WTC11 (cell line): ENCODE data around the gene LPP. TPM values are rescaled to one million over a fixed set of nuclear protein-coding genes. Genes with fewer than 3 reads are reported as not detected.

Experiments
- ATAC-seq: fragments of 200-7000 bp; cut with Tn5 transposase; 2 replicates; pipeline ENCODE4 v1.10.0; 2021; ENCODE audit warnings: mild to moderate bottlenecking, moderate library complexity
- CTCF ChIA-PET: fragments of 300-600 bp; sonication (Branson Sonifier 250); formaldehyde crosslinking; loops from one replicate; lab custom pipeline; 2021; ENCODE audit warnings: antibody characterized with exemption; lab: Charles Lee
- POLR2A ChIA-PET: fragments of 350-600 bp; sonication (Branson Sonifier 250); formaldehyde crosslinking; loops from one replicate; lab custom pipeline; 2021; ENCODE audit warnings: antibody characterized with exemption; lab: Charles Lee
- DNase-seq: peaks from one replicate; pipeline ENCODE4 v3.0.0; 2021; ENCODE audit warnings: low spot score
- H3K27ac Mint-ChIP-seq: 2 replicates; pipeline ENCODE4 v1.8.0; 2021; ENCODE audit warnings: mixed read lengths
- H3K27me3 Mint-ChIP-seq: 2 replicates; pipeline ENCODE4 v1.8.0; 2021; ENCODE audit warnings: low read depth, mild to moderate bottlenecking, moderate library complexity, mixed read lengths
- H3K36me3 Mint-ChIP-seq: 2 replicates; pipeline ENCODE4 v1.8.0; 2021; ENCODE audit warnings: mixed read lengths
- H3K4me1 Mint-ChIP-seq: 2 replicates; pipeline ENCODE4 v1.8.0; 2022; ENCODE audit warnings: mixed read lengths
- H3K4me3 Mint-ChIP-seq: 2 replicates; pipeline ENCODE4 v1.8.0; 2021; ENCODE audit warnings: mild to moderate bottlenecking, moderate library complexity, mixed read lengths
- H3K9me3 Mint-ChIP-seq: 2 replicates; pipeline ENCODE4 v1.8.0; 2021; ENCODE audit warnings: mixed read lengths
- ATF2 ChIP-seq: sonication (generic); formaldehyde crosslinking; IDR thresholded peaks from 2 replicates; pipeline ENCODE4 v1.8.1; 2022; ENCODE audit warnings: low read depth, missing genetic modification reagents, borderline replicate concordance
- CBFB ChIP-seq: sonication (generic); formaldehyde crosslinking; IDR thresholded peaks from 2 replicates; pipeline ENCODE4 v1.8.1; 2022; ENCODE audit warnings: mild to moderate bottlenecking, low read depth, missing genetic modification reagents
- CTCF ChIP-seq: fragments of 200-600 bp; IDR thresholded peaks from 2 replicates; pipeline ENCODE4 v1.8.0; 2022; ENCODE audit warnings: antibody characterized with exemption
- ERG ChIP-seq: fragments of 250-450 bp; sonication (Bioruptor Pico); IDR thresholded peaks from 2 replicates; pipeline ENCODE4 v1.8.0; 2021; ENCODE audit warnings: mild to moderate bottlenecking
- ETV6 ChIP-seq: sonication (generic); formaldehyde crosslinking; IDR thresholded peaks from 2 replicates; pipeline ENCODE4 v1.8.1; 2022; ENCODE audit warnings: mild to moderate bottlenecking, missing genetic modification reagents
- GABPB1 ChIP-seq: sonication (generic); formaldehyde crosslinking; IDR thresholded peaks from 2 replicates; pipeline ENCODE4 v1.8.1; 2023; ENCODE audit warnings: mild to moderate bottlenecking, missing genetic modification reagents
- HMGA2 ChIP-seq: fragments of 250-450 bp; sonication (Bioruptor Pico); IDR thresholded peaks from 2 replicates; pipeline ENCODE4 v1.4.0; 2021; ENCODE audit warnings: mild to moderate bottlenecking, moderate library complexity
- MXD4 ChIP-seq: fragments of 250-450 bp; sonication (Bioruptor Pico); IDR thresholded peaks from 2 replicates; pipeline ENCODE4 v1.8.0; 2021; ENCODE audit warnings: mild to moderate bottlenecking, moderate library complexity, borderline replicate concordance
- NFE2L1 ChIP-seq: sonication (generic); formaldehyde crosslinking; IDR thresholded peaks from 2 replicates; pipeline ENCODE4 v1.8.1; 2023; ENCODE audit warnings: missing genetic modification reagents
- NFYB ChIP-seq: sonication (generic); formaldehyde crosslinking; conservative IDR thresholded peaks from 2 replicates; pipeline ENCODE4 v1.8.0; 2022; ENCODE audit warnings: low read depth, missing genetic modification reagents
- NR2C2 ChIP-seq: sonication (generic); formaldehyde crosslinking; IDR thresholded peaks from 2 replicates; pipeline ENCODE4 v1.8.0; 2022; ENCODE audit warnings: mild to moderate bottlenecking, missing genetic modification reagents
- PRRX2 ChIP-seq: fragments of 250-450 bp; sonication (Bioruptor Pico); IDR thresholded peaks from 2 replicates; pipeline ENCODE4 v1.8.0; 2021; ENCODE audit warnings: mild to moderate bottlenecking
- RELA ChIP-seq: sonication (generic); formaldehyde crosslinking; IDR thresholded peaks from 2 replicates; pipeline ENCODE4 v1.8.1; 2022; ENCODE audit warnings: missing genetic modification reagents, mild to moderate bottlenecking, borderline replicate concordance
- SMAD3 ChIP-seq: sonication (generic); formaldehyde crosslinking; IDR thresholded peaks from 2 replicates; pipeline ENCODE4 v1.8.0; 2022; ENCODE audit warnings: missing genetic modification reagents, mild to moderate bottlenecking, borderline replicate concordance
- SMAD4 ChIP-seq: sonication (generic); formaldehyde crosslinking; IDR thresholded peaks from 2 replicates; pipeline ENCODE4 v1.8.0; 2022; ENCODE audit warnings: mild to moderate bottlenecking, missing genetic modification reagents
- SP1 ChIP-seq: sonication (generic); formaldehyde crosslinking; conservative IDR thresholded peaks from 2 replicates; pipeline ENCODE4 v1.8.1; 2022; ENCODE audit warnings: missing genetic modification reagents
- STAT6 ChIP-seq: sonication (generic); formaldehyde crosslinking; conservative IDR thresholded peaks from 2 replicates; pipeline ENCODE4 v1.8.1; 2023; ENCODE audit warnings: mild to moderate bottlenecking, low read depth, missing genetic modification reagents, moderate library complexity
- ZMAT4 ChIP-seq: fragments of 250-450 bp; sonication (Bioruptor Pico); IDR thresholded peaks from 2 replicates; pipeline ENCODE4 v1.9.0; 2021; ENCODE audit warnings: mild to moderate bottlenecking
- ZNF219 ChIP-seq: sonication (generic); formaldehyde crosslinking; IDR thresholded peaks from 2 replicates; pipeline ENCODE4 v1.8.0; 2023; ENCODE audit warnings: missing genetic modification reagents, mild to moderate bottlenecking, borderline replicate concordance
- ZNF263 ChIP-seq: sonication (generic); formaldehyde crosslinking; IDR thresholded peaks from 2 replicates; pipeline ENCODE4 v1.8.1; 2022; ENCODE audit warnings: low read depth, mild to moderate bottlenecking, moderate library complexity, missing genetic modification reagents
- ZNF317 ChIP-seq: sonication (generic); formaldehyde crosslinking; IDR thresholded peaks from 2 replicates; pipeline ENCODE4 v1.8.1; 2023; ENCODE audit warnings: low read depth, mild to moderate bottlenecking, moderate library complexity, missing genetic modification reagents, borderline replicate concordance
- ZNF396 ChIP-seq: fragments of 250-450 bp; sonication (Bioruptor Pico); IDR thresholded peaks from 2 replicates; pipeline ENCODE4 v1.8.0; 2021; ENCODE audit warnings: mild to moderate bottlenecking, moderate library complexity, borderline replicate concordance
- ZNF423 ChIP-seq: fragments of 250-450 bp; sonication (Bioruptor Pico); IDR thresholded peaks from 2 replicates; pipeline ENCODE4 v2.1.2; 2022; ENCODE audit warnings: mild to moderate bottlenecking, moderate library complexity
- ZNF671 ChIP-seq: fragments of 250-450 bp; sonication (Bioruptor Pico); IDR thresholded peaks from 2 replicates; pipeline ENCODE4 v1.8.0; 2021; ENCODE audit warnings: mild to moderate bottlenecking
- total RNA-seq: library from RNA; stranded (reverse); gene quantifications from 3 replicates; pipeline ENCODE4 v1.2.3, GENCODE V29; 2021
- TF ChIP-seq, protein P1 (sequence below): sonication (generic); formaldehyde crosslinking; IDR thresholded peaks from 2 replicates; pipeline ENCODE4 v1.8.1; 2023; ENCODE audit warnings: mild to moderate bottlenecking, missing genetic modification reagents, moderate library complexity
- TF ChIP-seq, protein P2 (sequence below): sonication (generic); formaldehyde crosslinking; conservative IDR thresholded peaks from 2 replicates; pipeline ENCODE4 v1.8.1; 2022; ENCODE audit warnings: mild to moderate bottlenecking, missing genetic modification reagents
- TF ChIP-seq, protein P3 (sequence below): fragments of 250-450 bp; sonication (Bioruptor Pico); IDR thresholded peaks from 2 replicates; pipeline ENCODE4 v1.9.0; 2021; ENCODE audit warnings: moderate library complexity, mild to moderate bottlenecking, inconsistent platforms, borderline replicate concordance
- TF ChIP-seq, protein P4 (sequence below): sonication (generic); formaldehyde crosslinking; IDR thresholded peaks from 2 replicates; pipeline ENCODE4 v1.8.0; 2023; ENCODE audit warnings: missing genetic modification reagents

LPP gene
- total RNA-seq, 1 experiment from 2014 or later = 49.6 TPM

- H3K9me3 Mint-ChIP-seq = no peaks in the 10 kb centered on the region
- ATAC-seq (no peak), DNase-seq (no peak)
- no peaks in the 10 kb centered on the region for H3K36me3 Mint-ChIP-seq
- peaks cover 23% of the 10 kb centered on the region for H3K4me1 Mint-ChIP-seq
- CTCF ChIA-PET = interaction anchor here (0.7 kb wide), 1 partner anchor 535 kb away, joined by 3 read pairs; no protein-coding TSS in a partner anchor
- POLR2A ChIA-PET = no interaction called here
- H3K27ac Mint-ChIP-seq = no peak overlapping the region
- no peak for TF ChIP-seq SMAD3 (CRISPR knock-in tag)
- TF ChIP-seq ZNF671 = no peak
- no peak for TF ChIP-seq PRRX2 (CRISPR knock-in tag)
- no peak for TF ChIP-seq NFYB (CRISPR knock-in tag)
- TF ChIP-seq HMGA2 (CRISPR knock-in tag) = no peak
- TF ChIP-seq, protein P1, sequence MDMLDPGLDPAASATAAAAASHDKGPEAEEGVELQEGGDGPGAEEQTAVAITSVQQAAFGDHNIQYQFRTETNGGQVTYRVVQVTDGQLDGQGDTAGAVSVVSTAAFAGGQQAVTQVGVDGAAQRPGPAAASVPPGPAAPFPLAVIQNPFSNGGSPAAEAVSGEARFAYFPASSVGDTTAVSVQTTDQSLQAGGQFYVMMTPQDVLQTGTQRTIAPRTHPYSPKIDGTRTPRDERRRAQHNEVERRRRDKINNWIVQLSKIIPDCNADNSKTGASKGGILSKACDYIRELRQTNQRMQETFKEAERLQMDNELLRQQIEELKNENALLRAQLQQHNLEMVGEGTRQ (CRISPR knock-in tag) = no peak
- no peak for TF ChIP-seq CTCF
- no peak for TF ChIP-seq CBFB
- TF ChIP-seq ATF2 (CRISPR knock-in tag) = no peak
- TF ChIP-seq STAT6 (CRISPR knock-in tag) = no peak
- no peak for TF ChIP-seq SMAD4 (CRISPR knock-in tag)
- TF ChIP-seq NFE2L1 (CRISPR knock-in tag) = no peak
- TF ChIP-seq, protein P2, sequence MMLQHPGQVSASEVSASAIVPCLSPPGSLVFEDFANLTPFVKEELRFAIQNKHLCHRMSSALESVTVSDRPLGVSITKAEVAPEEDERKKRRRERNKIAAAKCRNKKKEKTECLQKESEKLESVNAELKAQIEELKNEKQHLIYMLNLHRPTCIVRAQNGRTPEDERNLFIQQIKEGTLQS (CRISPR knock-in tag) = no peak
- no peak for TF ChIP-seq ZNF396 (CRISPR knock-in tag)
- TF ChIP-seq ZNF219 (CRISPR knock-in tag) = no peak
- no peak for TF ChIP-seq SP1
- no peak for TF ChIP-seq GABPB1
- no peak for TF ChIP-seq ZNF423 (CRISPR knock-in tag)
- no peak for TF ChIP-seq NR2C2 (CRISPR knock-in tag)
- TF ChIP-seq, protein P3, sequence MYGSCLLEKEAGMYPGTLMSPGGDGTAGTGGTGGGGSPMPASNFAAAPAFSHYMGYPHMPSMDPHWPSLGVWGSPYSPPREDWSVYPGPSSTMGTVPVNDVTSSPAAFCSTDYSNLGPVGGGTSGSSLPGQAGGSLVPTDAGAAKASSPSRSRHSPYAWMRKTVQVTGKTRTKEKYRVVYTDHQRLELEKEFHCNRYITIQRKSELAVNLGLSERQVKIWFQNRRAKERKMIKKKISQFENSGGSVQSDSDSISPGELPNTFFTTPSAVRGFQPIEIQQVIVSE (CRISPR knock-in tag) = no peak
- H3K4me3 Mint-ChIP-seq = no peak overlapping the region
- H3K27me3 Mint-ChIP-seq = no peaks in the 10 kb centered on the region
Measured at GRCh38 chr3:188282871-188283270, 128.9 kb downstream of the LPP start.

- ATAC-seq = no peak
- CTCF ChIA-PET = no interaction called here
- Mint-ChIP-seq H3K27ac (peak overlapping the region; percentile 20; the same call in 1 of the 2 replicates), H3K9me3 (no peaks in the 10 kb centered on the region), H3K4me3 (no peak overlapping the region), H3K36me3 (no peaks in the 10 kb centered on the region), H3K27me3 (no peaks in the 10 kb centered on the region), H3K4me1 (peaks cover 23% of the 10 kb centered on the region)
- DNase-seq = no peak
- POLR2A ChIA-PET = no interaction called here
- TF ChIP-seq SMAD4 (CRISPR knock-in tag) = no peak
- no peak for TF ChIP-seq GABPB1
- no peak for TF ChIP-seq MXD4 (CRISPR knock-in tag)
- no peak for TF ChIP-seq ZMAT4 (CRISPR knock-in tag)
- TF ChIP-seq ZNF317 = no peak
- no peak for TF ChIP-seq ERG (CRISPR knock-in tag)
- no peak for TF ChIP-seq RELA (CRISPR knock-in tag)
- TF ChIP-seq ETV6 (CRISPR knock-in tag) = no peak
- TF ChIP-seq, protein P4, sequence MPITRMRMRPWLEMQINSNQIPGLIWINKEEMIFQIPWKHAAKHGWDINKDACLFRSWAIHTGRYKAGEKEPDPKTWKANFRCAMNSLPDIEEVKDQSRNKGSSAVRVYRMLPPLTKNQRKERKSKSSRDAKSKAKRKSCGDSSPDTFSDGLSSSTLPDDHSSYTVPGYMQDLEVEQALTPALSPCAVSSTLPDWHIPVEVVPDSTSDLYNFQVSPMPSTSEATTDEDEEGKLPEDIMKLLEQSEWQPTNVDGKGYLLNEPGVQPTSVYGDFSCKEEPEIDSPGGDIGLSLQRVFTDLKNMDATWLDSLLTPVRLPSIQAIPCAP = no peak
- no peak for TF ChIP-seq ZNF263
- no peak for TF ChIP-seq PRRX2 (CRISPR knock-in tag)
Measured at GRCh38 chr3:188283347-188283746, 129.4 kb downstream of the LPP start.
